Measurements from ENCODE around the gene PYY.
"Not testable (repeated sequence)": the region's sequence is repeated elsewhere in the genome, so short reads cannot be mapped to it uniquely, and the experiment has no call there.

Gene PYY

GRCh38 chr17:43946781-43947180 is 7.0 kb downstream of the PYY start:
- DNase-seq (ENCODE audit: low read depth in 2 of 2) = no peak

- no peak for DNase-seq (ENCODE audit: low read depth in 2 of 2)
Measured at GRCh38 chr17:43945074-43945829, 8.5 kb downstream of the PYY start.

- no peak for DNase-seq (ENCODE audit: low read depth in 2 of 2)
Measured at GRCh38 chr17:43942051-43942685, 11.6 kb downstream of the PYY start, which contains the start of gene PPY. PPY (minus strand) TSS chr17:43942476; CDS start chr17:43941654, 822 bp downstream.

- no peak for DNase-seq (ENCODE audit: low read depth in 2 of 2)
Measured at GRCh38 chr17:43940630-43941029, 13.1 kb downstream of the PYY start.

- DNase-seq (ENCODE audit: low read depth in 2 of 2) = no peak
Measured at GRCh38 chr17:43939886-43940285, 13.9 kb downstream of the PYY start.

- DNase-seq (ENCODE audit: low read depth in 2 of 2) = not testable (repeated sequence)
Measured at GRCh38 chr17:43939452-43939851, 14.3 kb downstream of the PYY start.

- no peak for DNase-seq (ENCODE audit: low read depth in 2 of 2)
Measured at GRCh38 chr17:43938838-43939182, 14.9 kb downstream of the PYY start.

- DNase-seq (ENCODE audit: low read depth in 2 of 2) = no peak
Measured at GRCh38 chr17:43936434-43936833, 17.3 kb downstream of the PYY start.

GRCh38 chr17:43935926-43936261 is 17.8 kb downstream of the PYY start:
- DNase-seq (ENCODE audit: low read depth in 2 of 2) = no peak

- DNase-seq (ENCODE audit: low read depth in 2 of 2) = no peak
Measured at GRCh38 chr17:43935204-43935925, 18.4 kb downstream of the PYY start.

- no peak for DNase-seq (ENCODE audit: low read depth in 2 of 2)
Measured at GRCh38 chr17:43932923-43933322, 20.8 kb downstream of the PYY start.

- DNase-seq (ENCODE audit: low read depth in 2 of 2) = no peak
Measured at GRCh38 chr17:43932357-43932756, 21.4 kb downstream of the PYY start.

GRCh38 chr17:43931062-43931571 is 22.6 kb downstream of the PYY start:
- no peak for DNase-seq (ENCODE audit: low read depth in 2 of 2)

- DNase-seq (ENCODE audit: low read depth in 2 of 2) = no peak
Measured at GRCh38 chr17:43928609-43929008, 25.1 kb downstream of the PYY start.

GRCh38 chr17:43927929-43928328 is 25.8 kb downstream of the PYY start:
- DNase-seq (ENCODE audit: low read depth in 2 of 2) = not testable (repeated sequence)

- no peak for DNase-seq (ENCODE audit: low read depth in 2 of 2)
Measured at GRCh38 chr17:43927060-43927864, 26.5 kb downstream of the PYY start.

- no peak for DNase-seq (ENCODE audit: low read depth in 2 of 2)
Measured at GRCh38 chr17:43924558-43924957, 29.2 kb downstream of the PYY start.

- no peak for DNase-seq (ENCODE audit: low read depth in 2 of 2)
Measured at GRCh38 chr17:43920500-43921095, 33.1 kb downstream of the PYY start.

GRCh38 chr17:43918026-43918389 is 35.7 kb downstream of the PYY start:
- DNase-seq (ENCODE audit: low read depth in 2 of 2) = no peak

GRCh38 chr17:43917348-43918025 is 36.3 kb downstream of the PYY start:
- DNase-seq (ENCODE audit: low read depth in 2 of 2) = peak in 1 of 2 donors; percentile 17

GRCh38 chr17:43917016-43917347 is 36.8 kb downstream of the PYY start:
- no peak for DNase-seq (ENCODE audit: low read depth in 2 of 2)

Data from stimulated activated CD4-positive, alpha-beta T cell treated with anti-CD3 and anti-CD28 coated beads, Interleukin-1b, Interleukin-23, amount 100 ng/mL, for 1 hour (primary cell).